Fibroblast of skin of left biceps (primary cell): ENCODE data around the gene COL18A1.
"Not testable (repeated sequence)": the region's sequence is repeated elsewhere in the genome, so short reads cannot be mapped to it uniquely, and the experiment has no call there.

Source experiments
- DNase-seq, 2 experiments: peaks; one replicate each; pipeline ENCODE4 v3.0.0-alpha.2; 2013; ENCODE audit warnings: low read depth in 2 of 2

COL18A1 gene

DNA sequence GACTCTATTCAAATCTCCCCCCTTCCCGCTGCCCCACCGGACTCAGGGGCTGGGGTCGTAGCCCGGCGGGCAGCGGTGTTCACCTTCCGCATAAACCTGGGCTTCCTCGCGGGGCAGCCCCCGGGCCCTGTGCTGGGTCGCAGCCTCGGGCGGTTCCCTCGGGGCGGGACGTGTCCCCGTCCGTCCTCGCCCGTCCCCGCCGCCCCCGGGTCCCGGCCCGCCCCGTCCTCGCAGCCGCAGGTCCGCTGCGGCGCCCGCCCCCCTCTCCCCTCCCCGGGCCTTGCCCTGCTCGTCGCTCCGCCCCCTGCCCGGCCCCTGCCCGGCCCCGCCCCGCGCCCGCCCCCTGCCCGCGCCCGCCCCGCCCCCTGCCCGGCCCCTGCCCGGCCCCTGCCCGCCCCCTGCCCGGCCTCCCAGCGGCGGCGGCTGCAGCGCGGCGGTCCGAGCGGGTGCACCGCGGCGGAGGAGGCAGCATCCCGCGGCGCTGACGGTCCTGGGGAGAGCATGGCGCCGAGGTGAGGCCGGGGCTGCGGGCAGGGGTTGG, at the start of gene COL18A1:
Gene COL18A1 (plus strand): TSS at position 436 of the 541 bp plus-strand sequence. CDS start 66 bp downstream, at position 502.
- DNase-seq = no peak

DNA sequence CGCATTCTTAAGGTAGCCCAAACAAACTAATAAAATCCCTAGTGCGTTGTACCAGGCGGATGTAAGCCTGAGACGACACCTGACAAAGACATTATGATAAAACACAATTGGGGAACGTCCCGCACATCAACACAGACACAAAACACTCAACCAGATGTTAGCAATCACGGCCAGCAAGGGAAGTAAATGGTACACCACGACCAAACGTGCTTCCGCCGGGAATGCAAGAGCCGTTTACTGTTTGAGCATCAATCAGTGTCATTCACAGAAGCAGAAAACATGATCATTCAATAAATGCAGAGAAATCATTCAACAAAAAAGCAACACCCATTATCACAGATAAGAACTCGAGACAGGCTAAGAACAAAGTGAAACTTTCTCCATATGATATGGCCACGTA, 49.4 kb upstream of the COL18A1 start:
- DNase-seq = no peak

DNA sequence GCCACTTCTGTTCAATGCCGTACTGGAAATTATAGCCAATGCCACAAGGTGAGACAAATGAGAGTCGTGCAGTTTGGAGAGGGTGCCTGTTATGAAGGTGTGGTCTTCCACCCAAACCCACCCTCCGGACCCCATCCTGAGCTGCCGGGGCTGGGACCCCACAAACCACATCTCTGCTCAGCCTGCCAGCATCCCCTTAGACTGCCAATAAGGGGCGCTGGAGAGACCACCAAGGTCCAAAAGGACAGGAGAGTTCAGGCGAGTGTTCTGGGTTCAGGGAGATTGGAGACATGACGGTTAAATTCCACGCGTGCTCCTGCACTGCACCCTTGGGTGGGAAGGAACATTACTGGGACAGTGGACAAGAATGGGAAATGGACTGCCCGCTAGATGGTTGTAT, 48.7 kb upstream of the COL18A1 start:
- DNase-seq = no peak

DNA sequence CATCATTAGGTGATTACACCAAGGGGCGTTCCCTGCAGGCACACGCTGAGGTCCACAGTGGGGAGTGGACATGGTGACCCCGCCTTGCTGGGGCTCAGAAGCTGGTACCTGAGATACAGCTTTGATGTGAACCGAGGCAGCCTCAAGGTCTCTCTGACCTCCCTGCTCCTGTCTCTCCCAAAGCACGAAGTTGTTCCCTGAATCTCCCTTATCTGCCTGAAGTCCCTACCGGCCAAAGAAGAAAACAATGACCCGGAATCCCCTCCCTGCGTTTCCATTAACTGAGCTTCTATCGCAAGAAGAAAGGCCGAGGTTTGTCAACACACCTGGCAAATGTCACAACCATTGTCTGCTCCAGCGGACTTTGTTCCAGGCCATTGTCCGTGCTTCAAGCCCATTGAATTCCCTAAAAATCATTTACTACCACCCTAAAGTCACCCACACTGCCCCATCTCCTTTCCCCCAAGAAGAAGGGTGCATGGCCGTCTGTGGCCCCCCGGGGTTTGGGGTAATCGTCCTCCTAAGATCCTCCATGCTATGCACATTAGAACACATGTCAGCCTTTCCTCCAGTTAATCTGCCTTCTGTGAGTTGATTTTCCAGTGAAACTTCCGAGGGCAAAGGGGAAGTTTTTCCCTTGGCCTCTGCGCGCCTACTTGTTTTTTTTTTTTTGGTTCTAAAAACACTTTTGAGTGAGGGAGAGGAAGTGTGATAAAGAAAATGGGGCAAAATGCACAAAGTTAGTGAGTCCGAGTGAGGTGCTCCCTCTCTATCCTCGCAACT, 48.1 kb upstream of the COL18A1 start:
- no peak for DNase-seq

DNA sequence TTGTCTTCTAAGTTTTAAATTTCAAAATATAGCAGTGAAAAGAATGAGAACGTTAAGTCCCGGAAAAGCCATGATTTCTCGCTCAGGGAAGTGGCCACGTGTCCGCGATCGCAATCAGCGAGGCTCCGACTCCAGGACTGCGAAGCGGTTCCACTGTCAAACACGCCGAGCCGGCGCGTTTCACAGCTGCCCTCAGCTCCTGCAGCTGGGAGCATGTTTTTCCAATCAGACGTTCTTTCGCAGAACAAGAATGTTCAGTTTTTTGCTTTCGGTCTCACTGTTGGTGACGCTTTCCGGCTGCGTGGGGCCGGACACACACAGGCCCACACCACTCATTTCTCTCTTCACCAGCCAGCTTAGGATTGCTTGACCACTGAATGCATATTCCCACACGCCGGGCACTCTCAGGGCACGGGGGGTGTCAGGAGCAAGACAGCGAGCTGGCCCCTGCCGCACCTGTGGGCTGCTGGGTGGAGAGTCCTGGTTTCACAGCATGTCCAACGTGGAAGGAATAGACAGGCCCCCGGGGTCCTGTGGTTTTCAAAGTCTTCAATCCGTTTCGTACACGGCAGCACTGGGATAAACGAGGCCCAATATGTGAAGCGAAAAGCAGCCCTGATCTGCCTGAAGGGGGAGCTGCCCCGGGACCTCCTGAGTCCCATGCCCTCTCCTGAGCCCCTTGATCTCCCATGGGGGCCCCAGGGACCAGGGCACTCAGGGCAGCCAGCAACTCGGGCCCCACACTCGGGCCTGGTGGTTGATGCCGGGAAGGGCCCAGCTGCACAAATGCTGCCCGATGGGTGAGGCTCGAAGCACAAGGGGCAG, 47.3 kb upstream of the COL18A1 start:
- no peak for DNase-seq

DNA sequence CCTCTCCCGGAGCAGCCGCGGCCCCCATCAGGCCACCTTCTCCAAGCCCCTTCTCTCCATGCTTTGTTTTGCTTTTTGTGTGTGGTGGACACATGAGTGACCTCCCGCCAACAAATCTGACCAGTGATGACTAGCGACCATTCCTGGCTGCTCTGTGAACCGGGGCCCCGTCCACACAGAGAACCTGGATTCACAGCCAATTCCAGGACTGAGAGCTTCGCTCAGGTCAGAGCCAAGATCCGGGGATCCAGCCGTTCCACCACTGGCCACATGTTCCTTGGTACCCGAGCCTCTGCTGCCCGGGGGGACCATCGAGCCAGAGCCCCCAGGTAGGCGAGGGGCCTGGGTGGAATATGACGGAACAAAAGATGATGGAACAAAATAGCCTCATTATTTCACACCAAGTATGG, 46.7 kb upstream of the COL18A1 start:
- DNase-seq = no peak

DNA sequence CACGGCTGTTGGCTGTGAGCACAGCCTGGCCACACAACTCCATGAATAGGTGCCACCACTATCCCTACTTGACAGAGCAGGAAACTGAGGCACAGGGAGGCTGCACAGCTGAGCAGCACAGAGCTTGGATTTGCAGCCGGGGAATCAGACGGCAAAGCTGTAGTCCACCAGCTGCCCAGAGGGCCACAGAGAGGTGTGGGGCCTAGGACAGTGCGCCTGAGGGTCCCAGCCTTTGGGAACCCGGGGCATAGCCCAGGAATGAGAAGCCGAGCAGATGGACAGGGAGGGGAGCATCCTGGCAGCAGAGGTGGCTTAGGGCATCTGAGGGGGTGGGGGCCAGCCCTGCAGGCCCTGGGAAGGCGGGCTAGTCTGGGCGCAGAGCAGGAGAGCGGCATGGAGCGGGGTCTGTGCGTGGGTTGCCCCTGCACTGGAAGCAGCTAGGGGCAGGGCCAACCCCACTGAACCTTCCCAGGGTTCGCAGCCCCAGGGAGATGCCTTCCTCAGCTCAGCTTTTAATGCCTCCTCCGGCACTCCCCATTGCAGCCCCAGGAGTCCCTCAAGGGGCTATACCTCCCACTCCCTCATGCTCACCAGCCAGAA, 46.2 kb upstream of the COL18A1 start:
- no peak for DNase-seq

DNA sequence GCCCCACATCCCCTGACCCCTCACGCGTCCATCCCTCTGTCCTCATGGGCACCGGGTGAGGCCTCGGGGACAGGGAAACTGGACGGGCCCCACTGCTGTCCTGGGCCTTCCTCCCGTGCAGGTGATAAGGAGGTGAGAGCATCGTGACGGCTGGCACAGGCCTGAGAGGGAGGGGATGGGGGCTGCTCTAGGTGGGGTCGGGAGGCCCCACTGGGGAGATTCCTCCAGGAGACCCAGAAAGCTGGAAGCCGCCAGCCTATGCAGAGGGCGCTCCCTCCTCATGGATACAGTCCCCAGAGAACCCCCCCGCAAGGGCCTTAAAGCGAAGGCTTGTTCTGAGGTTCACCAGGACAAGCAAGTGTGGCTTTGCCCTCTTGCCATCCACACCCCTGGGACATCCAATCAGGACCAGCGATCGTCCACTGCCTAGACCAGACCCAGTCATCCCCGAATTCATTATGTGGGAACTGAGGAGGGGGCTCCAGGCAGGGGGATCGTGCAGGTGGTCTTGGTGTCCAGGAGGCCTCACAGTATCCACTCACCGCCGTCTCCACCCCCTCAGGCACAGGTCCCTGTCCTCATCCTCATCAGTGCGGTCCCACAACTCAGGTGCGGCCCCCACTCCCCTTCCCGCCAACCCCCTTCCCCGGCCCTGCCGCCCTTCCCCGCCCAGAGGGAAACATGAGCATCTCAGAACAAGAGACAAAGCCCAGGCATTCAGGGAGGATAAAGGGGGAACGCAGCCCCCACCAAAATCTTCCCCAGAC, 45.3 kb upstream of the COL18A1 start:
- no peak for DNase-seq

DNA sequence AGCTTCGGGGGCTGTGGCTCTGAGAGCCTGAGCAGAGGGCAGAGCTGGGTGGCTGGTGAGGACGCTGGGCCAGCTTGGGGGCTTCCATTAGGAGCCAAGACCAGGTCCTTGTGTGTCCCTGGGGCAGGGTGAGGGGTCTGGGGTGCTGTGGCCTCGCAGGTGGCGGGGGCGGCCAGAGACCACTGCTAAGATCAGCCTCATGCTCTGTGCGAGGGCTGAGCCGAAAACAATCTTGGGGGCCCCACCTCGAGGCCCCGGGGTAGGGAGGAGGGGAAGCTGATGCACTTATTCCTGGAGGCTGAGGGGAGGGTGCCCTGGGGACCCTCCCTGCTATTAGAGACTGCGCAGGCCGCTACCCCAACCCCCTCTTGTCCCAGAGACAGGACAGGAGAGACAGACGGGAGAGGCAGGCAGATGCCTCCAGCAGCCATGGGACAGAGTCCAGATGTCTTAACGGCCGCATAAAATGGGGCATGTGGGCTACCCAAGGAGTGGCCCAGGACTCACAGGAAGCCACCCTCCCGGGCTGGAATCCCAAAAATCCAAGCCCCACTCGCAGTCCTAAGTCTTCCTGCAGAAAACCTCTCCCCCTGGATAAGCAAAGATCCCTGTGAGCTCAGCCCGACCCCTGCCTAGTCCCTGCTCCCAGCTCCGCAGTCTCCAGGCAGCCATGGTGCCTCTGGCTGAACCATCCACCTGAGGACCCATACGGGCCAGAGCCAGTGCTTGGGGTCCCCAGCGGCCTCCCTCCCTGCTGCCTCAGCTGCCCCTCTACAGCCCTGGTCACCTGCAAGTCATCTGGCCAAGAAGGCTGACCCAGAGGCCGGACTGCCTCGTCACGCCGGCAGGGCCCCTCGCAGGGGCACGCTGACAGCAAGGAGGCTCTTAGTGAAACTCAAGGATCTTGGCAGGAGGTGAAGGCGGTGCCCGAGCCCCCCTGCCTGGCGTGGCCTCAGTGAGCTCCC, 43.6 kb upstream of the COL18A1 start:
- DNase-seq = no peak

DNA sequence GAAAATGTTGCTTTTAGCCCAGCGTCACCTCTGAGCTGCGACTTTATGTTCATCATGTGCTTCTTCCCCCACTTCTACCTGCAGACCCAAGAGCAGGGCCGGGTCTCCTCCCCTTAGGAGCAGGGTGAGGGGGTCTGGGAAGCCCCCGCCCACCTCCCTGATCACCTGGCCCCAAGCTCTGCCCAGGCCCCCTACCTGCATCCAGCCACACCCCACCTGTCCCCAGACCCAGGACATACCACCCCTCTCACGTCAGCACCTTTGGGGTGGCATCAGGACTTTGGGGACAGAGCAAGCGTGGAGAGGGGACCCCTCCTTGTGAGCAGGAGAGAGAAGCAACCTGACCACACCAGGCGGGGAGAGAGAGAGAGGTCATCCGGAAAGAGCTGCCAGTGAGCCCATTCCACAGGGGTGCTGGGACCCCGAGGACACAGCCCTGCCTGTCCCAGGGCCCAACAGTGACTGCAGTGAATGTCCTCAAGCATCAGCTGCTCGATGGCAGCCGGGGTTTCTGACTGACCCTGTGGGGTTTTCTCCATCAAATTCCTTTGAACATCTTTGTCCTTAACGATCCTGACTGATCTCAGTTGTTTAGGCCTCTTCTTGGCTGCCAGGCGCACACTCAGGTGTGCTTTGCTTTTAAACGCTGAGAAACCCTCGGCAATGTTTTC, 42.8 kb upstream of the COL18A1 start:
- no peak for DNase-seq

DNA sequence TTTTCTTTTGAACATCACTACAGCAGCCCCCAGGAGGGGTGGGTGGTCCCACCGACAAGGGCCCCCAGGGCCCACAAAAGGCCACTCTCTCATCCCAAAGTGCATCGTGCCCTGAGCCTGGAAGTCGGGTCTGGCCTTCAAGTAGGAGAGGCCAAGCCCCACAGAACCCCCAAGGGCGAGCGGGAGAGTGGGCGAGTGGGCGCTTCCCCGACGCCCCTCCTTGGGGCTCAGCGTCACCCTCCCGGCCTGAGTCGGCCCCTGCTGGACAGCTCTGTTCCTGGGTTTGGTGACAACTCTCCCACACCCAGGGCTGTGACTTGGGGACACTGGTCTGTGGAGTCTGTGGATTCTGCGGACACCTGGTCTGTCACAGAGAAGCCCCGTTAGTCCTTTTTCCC, 42.2 kb upstream of the COL18A1 start:
- DNase-seq = no peak

DNA sequence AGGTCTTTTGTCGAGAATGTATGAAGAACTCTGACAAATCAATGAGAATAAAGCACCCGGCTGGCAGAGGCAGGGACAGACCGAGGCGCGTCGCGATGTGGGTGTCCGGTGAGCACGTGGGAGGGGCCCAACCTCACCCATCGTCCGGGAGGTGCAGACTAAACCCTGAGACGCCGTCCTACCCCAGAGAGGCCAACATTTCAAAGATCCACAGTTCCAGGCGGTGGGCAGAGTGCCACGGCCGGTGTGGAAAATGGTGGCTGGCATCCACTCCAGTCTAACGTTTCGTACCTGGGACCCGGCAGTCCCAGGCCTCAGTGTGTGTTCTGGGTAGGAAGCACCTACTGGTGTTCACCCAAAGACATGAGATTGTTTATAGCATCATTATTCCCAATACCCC, 41.7 kb upstream of the COL18A1 start:
- not testable (repeated sequence) for DNase-seq

DNA sequence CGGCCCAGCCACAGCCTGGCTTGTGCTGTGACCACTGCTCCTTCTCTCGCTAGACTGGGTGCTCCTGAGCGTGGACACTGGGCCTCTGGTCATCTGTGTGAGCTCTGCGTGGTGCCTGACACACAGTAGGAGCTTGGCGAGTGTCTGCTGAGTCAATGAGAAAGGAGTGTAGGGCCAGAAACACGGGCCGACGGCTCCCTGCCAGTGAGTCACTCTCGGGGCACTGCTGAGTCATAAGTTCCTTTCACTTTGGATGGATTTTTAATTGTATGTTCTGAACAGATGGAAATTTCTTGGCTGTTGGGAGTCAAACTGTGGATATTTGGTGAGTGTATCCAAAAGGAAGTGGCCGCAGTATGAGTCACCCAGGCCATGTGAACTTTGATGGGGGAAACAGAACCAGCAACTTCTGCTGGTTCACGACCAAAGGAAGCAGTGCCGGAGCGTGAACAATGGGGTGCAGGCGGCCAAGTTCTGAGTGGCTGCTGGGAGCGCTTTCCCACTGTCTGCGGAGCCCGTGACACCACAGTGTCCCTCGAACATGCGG, 41.0 kb upstream of the COL18A1 start:
- peak; percentile 88 to 89 for DNase-seq

DNA sequence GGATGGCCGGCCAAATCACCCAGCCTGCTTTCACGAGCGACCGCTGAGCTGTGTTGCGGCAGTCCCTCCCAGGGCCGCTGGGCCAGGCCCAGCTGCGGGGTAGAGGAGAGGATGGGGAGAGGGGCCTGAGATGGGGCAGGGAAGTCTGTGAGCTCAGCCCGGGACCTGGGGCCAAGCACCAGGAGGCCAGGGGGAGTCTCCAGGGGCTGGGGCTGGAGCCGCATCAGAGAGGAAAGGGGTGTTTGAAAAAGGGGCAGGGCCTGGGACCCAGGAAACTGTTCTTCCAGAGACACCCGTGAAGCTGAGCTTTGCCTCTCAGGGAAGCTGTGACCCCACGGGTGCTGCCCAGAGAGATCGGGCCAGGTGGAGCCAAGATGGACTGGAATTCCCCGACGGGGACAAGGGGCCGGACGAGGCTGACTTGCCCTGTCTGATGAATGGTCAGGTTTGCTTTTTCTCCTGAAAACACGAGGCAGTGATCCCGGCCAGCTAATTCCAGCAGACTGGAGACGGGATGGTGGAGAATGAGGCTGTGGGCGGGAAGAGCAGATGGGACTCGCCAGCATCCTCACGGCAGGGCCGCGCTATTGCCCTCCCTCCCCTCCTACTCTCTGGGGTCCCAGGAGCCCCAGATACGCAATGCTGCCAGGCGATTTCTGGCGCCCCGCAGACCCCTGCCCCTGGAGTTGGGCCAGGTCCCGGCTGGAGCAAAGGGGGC, 40.3 kb upstream of the COL18A1 start:
- DNase-seq = no peak

DNA sequence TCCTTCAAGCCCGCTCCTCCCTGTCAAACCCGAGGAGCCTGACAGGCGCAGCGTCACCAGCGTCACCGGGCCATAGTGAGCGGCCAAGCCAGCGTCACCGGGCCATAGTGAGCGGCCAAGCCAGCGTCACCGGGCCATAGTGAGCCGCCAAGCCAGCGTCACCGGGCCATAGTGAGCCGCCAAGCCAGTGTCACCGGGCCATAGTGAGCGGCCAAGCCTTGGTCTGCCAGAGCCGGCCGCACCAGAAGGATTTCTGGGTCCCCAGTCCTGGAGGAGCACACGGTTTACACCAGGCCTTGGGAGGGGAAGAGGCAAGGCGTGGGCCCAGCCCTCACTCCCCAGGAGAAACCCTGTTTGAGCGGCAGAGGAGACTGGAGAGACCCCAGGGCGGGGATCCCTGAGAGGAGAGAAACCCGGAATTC, 39.8 kb upstream of the COL18A1 start:
- no peak for DNase-seq

DNA sequence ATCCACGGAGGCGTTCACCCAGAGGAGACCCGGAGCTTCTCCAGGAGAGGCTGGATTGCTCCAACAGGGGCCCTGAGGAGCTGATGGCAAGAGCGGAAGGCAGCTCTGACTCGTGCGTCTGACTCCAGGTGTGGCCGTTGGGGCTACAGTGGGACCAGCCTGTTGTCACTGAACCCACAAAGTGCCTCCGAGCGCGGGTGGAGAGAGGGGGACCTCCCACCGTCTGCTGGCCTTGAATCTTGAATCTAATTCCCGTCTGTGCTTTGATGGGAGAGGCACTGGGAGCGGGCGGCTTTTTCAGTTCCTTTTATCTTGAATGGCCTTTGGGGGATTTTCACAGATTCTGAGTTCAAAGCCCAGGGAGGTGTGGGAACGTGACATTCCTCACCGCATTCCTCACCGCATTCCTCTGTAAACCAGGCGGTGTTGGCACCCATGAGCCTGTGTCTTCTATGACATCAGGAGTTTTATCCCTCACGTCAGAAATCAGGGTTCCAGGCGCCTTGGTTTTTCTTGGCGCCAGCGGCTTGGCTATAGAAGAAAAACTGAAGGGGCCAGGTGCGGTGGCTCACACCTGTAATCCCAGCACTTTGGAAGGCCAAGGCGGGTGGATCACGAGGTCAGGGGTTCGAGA, 39.2 kb upstream of the COL18A1 start:
- no peak for DNase-seq

DNA sequence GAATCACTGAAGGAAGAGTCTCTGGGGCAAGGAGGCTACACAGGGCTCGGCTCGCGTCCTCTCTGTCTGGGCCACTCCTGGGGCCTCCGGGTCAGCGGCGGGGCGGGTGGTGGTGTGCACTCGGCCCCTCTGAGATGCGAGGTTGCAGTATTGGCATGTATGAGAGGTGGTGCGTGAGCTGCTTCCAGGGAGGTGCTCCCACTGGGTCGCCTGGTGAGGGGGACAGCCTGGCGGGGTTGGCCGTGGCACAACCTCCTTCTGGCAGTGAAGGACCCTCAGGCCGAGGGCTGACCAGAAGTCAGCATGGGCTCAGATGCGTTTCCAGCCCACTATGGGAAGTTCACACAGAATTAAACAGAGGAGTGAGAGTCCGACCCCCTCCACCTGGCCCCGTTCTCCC, 38.5 kb upstream of the COL18A1 start:
- DNase-seq = no peak

DNA sequence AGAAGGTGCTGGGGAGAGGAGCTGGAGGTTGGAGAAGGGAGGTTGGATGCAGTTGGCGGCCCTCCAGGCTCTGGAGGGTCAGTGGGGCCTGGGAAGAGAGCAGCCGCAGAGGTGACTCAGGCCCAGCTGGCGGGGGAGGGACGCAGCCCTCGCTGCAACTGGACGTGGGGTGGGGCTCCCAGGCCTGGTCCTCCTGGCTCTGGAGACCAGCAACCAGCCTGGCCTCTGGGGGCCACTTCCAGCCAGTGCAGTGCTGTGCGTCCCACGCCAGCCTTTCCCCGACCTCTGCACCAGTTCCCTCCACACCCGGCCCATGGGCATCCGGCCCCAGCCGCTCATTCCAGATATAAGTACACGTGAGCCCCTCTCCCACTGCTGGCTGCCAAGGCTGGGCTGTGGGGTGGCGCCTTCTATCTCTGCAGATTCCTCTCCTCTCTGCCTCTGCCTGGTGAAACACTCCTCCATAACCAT, 38.0 kb upstream of the COL18A1 start:
- DNase-seq = no peak
